Brain microvascular endothelial cell (primary cell): ENCODE results near the gene CA14.

Experiments
- DNase-seq: peaks from one replicate; pipeline ENCODE4 v3.0.0-alpha.2; 2020
- H3K27ac ChIP-seq: fragments of 250-450 bp; sonication (Bioruptor Pico); 2 replicates; pipeline ENCODE4 v1.5.1; 2020; ENCODE audit warnings: mild to moderate bottlenecking, moderate library complexity
- H3K27me3 ChIP-seq: fragments of 250-450 bp; sonication (Bioruptor Pico); replicated peaks from 2 replicates; pipeline ENCODE4 v1.5.1; 2020; ENCODE audit warnings: mild to moderate bottlenecking
- H3K36me3 ChIP-seq: fragments of 250-450 bp; sonication (Bioruptor Pico); replicated peaks from 2 replicates; pipeline ENCODE4 v1.5.1; 2020; ENCODE audit warnings: mild to moderate bottlenecking
- H3K4me3 ChIP-seq: 2 replicates; pipeline ENCODE4 v1.5.1; 2011; ENCODE audit warnings: low read depth, mild to moderate bottlenecking, control low read depth, low read length, moderate library complexity
- CTCF ChIP-seq: IDR thresholded peaks from 2 replicates; pipeline ENCODE4 v1.5.1; 2011; ENCODE audit warnings: low read depth, mild to moderate bottlenecking, moderate library complexity, low read length, control low read depth, inconsistent platforms; ENCODE audit errors: missing control alignments
- in situ Hi-C: cut with HindIII; loops from 2 replicates; pipeline ENCODE4 v1.10.0; 2017; ENCODE audit warnings: low sequenced_read_pairs, low pct_ligation_motif_present

Gene CA14

GRCh38 chr1:150311762-150312161, 54.2 kb downstream of the CA14 start:
- peaks cover 12% of the 10 kb centered on the region for H3K36me3 ChIP-seq
- no peaks in the 10 kb centered on the region for H3K27me3 ChIP-seq
- TF ChIP-seq CTCF: no peak
- DNase-seq: no peak
- in situ Hi-C loops: no loop called here
- no peak overlapping the region for H3K27ac ChIP-seq
- no peak overlapping the region for H3K4me3 ChIP-seq
